ENCODE measurements around the gene UTS2R.

The UTS2R gene

GRCh38 chr17:82387705-82388106 is 16.1 kb downstream of the UTS2R start:
- no peak overlapping the region for H3K9ac ChIP-seq (ENCODE audit: insufficient read length)
- no peak for DNase-seq (ENCODE audit: low read depth, low spot score)
- no peak overlapping the region for H3K27ac ChIP-seq
- TF ChIP-seq POLR2AphosphoS5 (IDR thresholded peaks at IDR 0.05; ENCODE audit: borderline replicate concordance, low read depth, low read length) (no peak; the same call in 1 of the 2 replicates), EZH2 (IDR thresholded peaks at IDR 0.05) (no peak), FOXP2 (optimal IDR thresholded peaks at IDR 0.05; ENCODE audit: control extremely low read depth, extremely low read length, insufficient read depth) (no peak)
- H3K4me3 ChIP-seq = no peak overlapping the region
- H3K9me3 ChIP-seq (ENCODE audit: low read depth, low read length) = no peaks in the 10 kb centered on the region
- no peaks in the 10 kb centered on the region; the same call in 1 of the 2 replicates for H3K36me3 ChIP-seq (ENCODE audit: insufficient read depth, low read length)

GRCh38 chr17:82388223-82388921 is 16.8 kb downstream of the UTS2R start:
- Histone ChIP-seq H3K27ac (no peak overlapping the region), H3K4me3 (no peak overlapping the region), H3K36me3 (ENCODE audit: insufficient read depth, low read length) (no peaks in the 10 kb centered on the region; the same call in 1 of the 2 replicates), H3K9ac (ENCODE audit: insufficient read length) (no peak overlapping the region), H3K9me3 (ENCODE audit: low read depth, low read length) (no peaks in the 10 kb centered on the region)
- TF ChIP-seq EZH2 (IDR thresholded peaks at IDR 0.05) (no peak), FOXP2 (optimal IDR thresholded peaks at IDR 0.05; ENCODE audit: control extremely low read depth, extremely low read length, insufficient read depth) (no peak), POLR2AphosphoS5 (IDR thresholded peaks at IDR 0.05; ENCODE audit: borderline replicate concordance, low read depth, low read length) (no peak)
- no peak for DNase-seq (ENCODE audit: low read depth, low spot score)

- no peak for DNase-seq (ENCODE audit: low read depth, low spot score)
- Histone ChIP-seq H3K9ac (ENCODE audit: insufficient read length) (no peak overlapping the region), H3K27ac (no peak overlapping the region), H3K4me3 (no peak overlapping the region), H3K9me3 (ENCODE audit: low read depth, low read length) (no peaks in the 10 kb centered on the region), H3K36me3 (ENCODE audit: insufficient read depth, low read length) (no peaks in the 10 kb centered on the region; the same call in 1 of the 2 replicates)
- TF ChIP-seq FOXP2 (optimal IDR thresholded peaks at IDR 0.05; ENCODE audit: control extremely low read depth, extremely low read length, insufficient read depth) = no peak
- no peak for TF ChIP-seq EZH2 (IDR thresholded peaks at IDR 0.05)
Measured at GRCh38 chr17:82388922-82389283, 17.3 kb downstream of the UTS2R start.

- TF ChIP-seq FOXP2 (optimal IDR thresholded peaks at IDR 0.05; ENCODE audit: control extremely low read depth, extremely low read length, insufficient read depth) (no peak), POLR2AphosphoS5 (IDR thresholded peaks at IDR 0.05; ENCODE audit: borderline replicate concordance, low read depth, low read length) (no peak), EZH2 (IDR thresholded peaks at IDR 0.05) (no peak)
- Histone ChIP-seq H3K9ac (ENCODE audit: insufficient read length) (no peak overlapping the region), H3K27ac (no peak overlapping the region), H3K4me3 (no peak overlapping the region), H3K36me3 (ENCODE audit: insufficient read depth, low read length) (no peaks in the 10 kb centered on the region; the same call in 1 of the 2 replicates), H3K9me3 (ENCODE audit: low read depth, low read length) (no peaks in the 10 kb centered on the region)
- DNase-seq (ENCODE audit: low read depth, low spot score) = no peak
Measured at GRCh38 chr17:82389379-82389778, 17.8 kb downstream of the UTS2R start.

- DNase-seq (ENCODE audit: low read depth, low spot score) = no peak
- Histone ChIP-seq H3K9me3 (ENCODE audit: low read depth, low read length) (no peaks in the 10 kb centered on the region), H3K9ac (ENCODE audit: insufficient read length) (no peak overlapping the region), H3K36me3 (ENCODE audit: insufficient read depth, low read length) (no peaks in the 10 kb centered on the region; the same call in 1 of the 2 replicates), H3K27ac (no peak overlapping the region), H3K4me3 (no peak overlapping the region)
- no peak for TF ChIP-seq EZH2 (IDR thresholded peaks at IDR 0.05)
- no peak for TF ChIP-seq FOXP2 (optimal IDR thresholded peaks at IDR 0.05; ENCODE audit: control extremely low read depth, extremely low read length, insufficient read depth)
- no peak for TF ChIP-seq POLR2AphosphoS5 (IDR thresholded peaks at IDR 0.05; ENCODE audit: borderline replicate concordance, low read depth, low read length)
Measured at GRCh38 chr17:82390015-82390859, 18.7 kb downstream of the UTS2R start.

- no peak overlapping the region for H3K27ac ChIP-seq
- no peaks in the 10 kb centered on the region; the same call in 1 of the 2 replicates for H3K36me3 ChIP-seq (ENCODE audit: insufficient read depth, low read length)
- no peak overlapping the region for H3K4me3 ChIP-seq
- no peak for DNase-seq (ENCODE audit: low read depth, low spot score)
- no peak overlapping the region for H3K9ac ChIP-seq (ENCODE audit: insufficient read length)
- TF ChIP-seq FOXP2 (optimal IDR thresholded peaks at IDR 0.05; ENCODE audit: control extremely low read depth, extremely low read length, insufficient read depth) (no peak), POLR2AphosphoS5 (IDR thresholded peaks at IDR 0.05; ENCODE audit: borderline replicate concordance, low read depth, low read length) (no peak), EZH2 (IDR thresholded peaks at IDR 0.05) (no peak)
- H3K9me3 ChIP-seq (ENCODE audit: low read depth, low read length) = no peaks in the 10 kb centered on the region
Measured at GRCh38 chr17:82390860-82391435, 19.4 kb downstream of the UTS2R start.

- Histone ChIP-seq H3K9me3 (ENCODE audit: low read depth, low read length) (no peaks in the 10 kb centered on the region), H3K36me3 (ENCODE audit: insufficient read depth, low read length) (no peaks in the 10 kb centered on the region; the same call in 1 of the 2 replicates), H3K9ac (ENCODE audit: insufficient read length) (no peak overlapping the region), H3K4me3 (no peak overlapping the region), H3K27ac (no peak overlapping the region)
- no peak for DNase-seq (ENCODE audit: low read depth, low spot score)
- TF ChIP-seq POLR2AphosphoS5 (IDR thresholded peaks at IDR 0.05; ENCODE audit: borderline replicate concordance, low read depth, low read length) (no peak), FOXP2 (optimal IDR thresholded peaks at IDR 0.05; ENCODE audit: control extremely low read depth, extremely low read length, insufficient read depth) (no peak), EZH2 (IDR thresholded peaks at IDR 0.05) (no peak)
Measured at GRCh38 chr17:82391496-82392066, 20.0 kb downstream of the UTS2R start.

Data from SK-N-MC (cell line).